ENCODE results near the gene SLCO3A1.

GRCh38 chr15:91866371-91866905 lies 12.9 kb downstream of the SLCO3A1 start:
- TF ChIP-seq CTCF (IDR thresholded peaks at IDR 0.05): no peak
- TF ChIP-seq POLR2A (IDR thresholded peaks at IDR 0.05): no peak
